ENCODE measurements around the gene RAVER2. TPM values are rescaled to one million over a fixed set of nuclear protein-coding genes. Genes with fewer than 3 reads are reported as not detected.

RAVER2 gene
- total RNA-seq, 2 donors from 2014 or later, result 6.9 to 8.8 TPM

DNA sequence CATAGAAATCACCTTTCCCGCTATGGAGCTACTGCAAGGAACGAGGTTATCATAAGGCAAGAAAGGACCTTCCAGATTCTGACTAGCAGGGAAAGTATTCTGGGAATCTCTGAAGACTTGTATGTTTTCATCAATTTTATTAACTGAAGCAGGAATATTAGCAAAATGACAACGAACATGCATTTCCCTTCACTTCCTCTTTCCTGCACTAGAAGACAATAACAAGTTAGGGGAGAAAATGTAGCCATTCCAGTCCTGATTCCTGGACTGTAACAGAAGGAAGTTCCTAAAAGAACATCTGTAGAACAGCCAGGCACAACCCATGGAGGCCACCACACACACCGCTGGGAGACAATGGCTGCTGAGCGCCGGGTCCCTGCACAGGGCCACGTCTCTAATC, 106.8 kb downstream of the RAVER2 start:
- Histone ChIP-seq H3K9me3 (no peaks in the 10 kb centered on the region), H3K4me1 (peaks cover 5% of the 10 kb centered on the region), H3K36me3 (replicated peaks in 1 of 2; ENCODE audit: insufficient read depth in 1 of 2, low read depth in 2 of 2) (peaks cover 4 to 31% of the 10 kb centered on the region in 2 donors), H3K27ac (no peak overlapping the region), H3K4me3 (no peak overlapping the region), H3K27me3 (no peaks in the 10 kb centered on the region)
- no peak for DNase-seq
- no peak for TF ChIP-seq POLR2A (IDR thresholded peaks at IDR 0.05)
- TF ChIP-seq, protein P1, sequence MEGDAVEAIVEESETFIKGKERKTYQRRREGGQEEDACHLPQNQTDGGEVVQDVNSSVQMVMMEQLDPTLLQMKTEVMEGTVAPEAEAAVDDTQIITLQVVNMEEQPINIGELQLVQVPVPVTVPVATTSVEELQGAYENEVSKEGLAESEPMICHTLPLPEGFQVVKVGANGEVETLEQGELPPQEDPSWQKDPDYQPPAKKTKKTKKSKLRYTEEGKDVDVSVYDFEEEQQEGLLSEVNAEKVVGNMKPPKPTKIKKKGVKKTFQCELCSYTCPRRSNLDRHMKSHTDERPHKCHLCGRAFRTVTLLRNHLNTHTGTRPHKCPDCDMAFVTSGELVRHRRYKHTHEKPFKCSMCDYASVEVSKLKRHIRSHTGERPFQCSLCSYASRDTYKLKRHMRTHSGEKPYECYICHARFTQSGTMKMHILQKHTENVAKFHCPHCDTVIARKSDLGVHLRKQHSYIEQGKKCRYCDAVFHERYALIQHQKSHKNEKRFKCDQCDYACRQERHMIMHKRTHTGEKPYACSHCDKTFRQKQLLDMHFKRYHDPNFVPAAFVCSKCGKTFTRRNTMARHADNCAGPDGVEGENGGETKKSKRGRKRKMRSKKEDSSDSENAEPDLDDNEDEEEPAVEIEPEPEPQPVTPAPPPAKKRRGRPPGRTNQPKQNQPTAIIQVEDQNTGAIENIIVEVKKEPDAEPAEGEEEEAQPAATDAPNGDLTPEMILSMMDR (IDR thresholded peaks at IDR 0.05), result no peak
- WGBS, 2 donors, result 85 to 86% methylated on average over 7 of the region's 7 CpGs
- intact Hi-C loops (cut with DNase I), result no loop called here
- no peak for ATAC-seq

DNA sequence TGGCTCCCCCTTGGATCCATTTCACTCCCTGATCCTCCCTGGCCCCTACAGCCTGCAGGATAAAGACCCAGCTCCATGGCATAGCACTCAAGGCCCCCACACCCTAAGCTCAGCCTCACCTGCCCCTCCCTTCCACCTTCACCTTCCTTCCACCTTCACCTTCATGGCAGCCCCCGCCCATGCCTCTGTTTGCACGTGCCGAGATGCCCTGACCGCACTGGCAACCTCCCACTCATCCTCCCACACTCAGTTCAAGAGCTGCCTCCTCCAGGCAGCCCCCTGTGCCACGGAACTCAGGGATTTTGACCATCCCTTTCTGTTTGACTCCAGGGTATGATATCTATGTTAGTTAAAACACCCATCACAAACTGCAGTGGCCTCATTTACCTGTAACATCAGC, 109.8 kb downstream of the RAVER2 start:
- Histone ChIP-seq H3K36me3 (replicated peaks in 1 of 2; ENCODE audit: insufficient read depth in 1 of 2, low read depth in 2 of 2) (peaks cover 8 to 37% of the 10 kb centered on the region in 2 donors), H3K4me1 (peaks cover 8% of the 10 kb centered on the region), H3K27me3 (no peaks in the 10 kb centered on the region), H3K9me3 (no peaks in the 10 kb centered on the region), H3K4me3 (no peak overlapping the region), H3K27ac (no peak overlapping the region)
- 91% methylated on average over 5 of the region's 5 CpGs for WGBS, 2 donors
- ATAC-seq (no peak), DNase-seq (no peak)
- intact Hi-C loops (cut with DNase I), result no loop called here
- TF ChIP-seq, protein P1 (IDR thresholded peaks at IDR 0.05), result no peak
- TF ChIP-seq POLR2A (IDR thresholded peaks at IDR 0.05), result no peak

DNA sequence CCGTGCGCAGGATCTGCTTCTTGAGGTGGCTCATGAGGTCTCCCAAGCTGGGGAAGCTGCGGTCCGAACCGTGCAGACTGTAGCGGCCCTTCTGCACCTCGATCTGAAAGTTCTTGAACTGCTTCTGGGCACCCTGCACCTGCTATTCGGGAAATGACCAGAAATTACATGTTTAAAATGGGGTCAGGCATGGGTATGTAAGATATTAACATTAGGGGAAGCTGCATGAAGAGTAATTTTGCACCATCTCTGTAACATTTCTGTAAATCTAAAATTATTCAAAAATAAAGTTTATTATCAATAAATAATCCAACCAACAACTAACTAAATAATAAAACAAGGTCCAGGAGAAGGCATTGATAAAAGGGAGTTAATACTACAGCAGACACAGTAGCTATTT, 110.7 kb downstream of the RAVER2 start:
- H3K4me3 ChIP-seq, result no peak overlapping the region

DNA sequence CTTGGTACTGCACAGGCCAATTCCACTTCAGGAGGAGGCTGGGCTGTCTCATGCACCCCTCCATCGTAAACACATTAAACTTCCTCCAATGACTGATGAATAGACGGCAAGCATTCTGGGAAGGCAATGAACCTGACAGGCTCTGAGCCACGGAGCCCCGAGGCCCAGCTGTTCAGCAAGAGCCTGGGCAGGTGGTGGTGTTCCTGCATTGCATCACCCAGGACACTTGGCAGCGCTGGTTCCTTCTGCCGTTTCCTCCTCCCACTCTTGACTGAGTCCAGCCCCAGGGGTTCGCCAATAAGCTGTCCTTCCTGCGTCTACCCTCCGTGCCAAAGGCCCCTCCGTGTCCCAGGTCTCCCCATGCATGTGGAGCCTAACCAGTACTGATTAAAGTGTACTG, 111.7 kb downstream of the RAVER2 start:
- H3K36me3 ChIP-seq (replicated peaks in 1 of 2; ENCODE audit: insufficient read depth in 1 of 2, low read depth in 2 of 2), result peaks cover 8 to 33% of the 10 kb centered on the region in 2 donors
- DNase-seq, result peak; percentile 62 to 79 (median 75)
- 28 to 41% methylated on average over 6 to 10 of the region's 10 CpGs for WGBS, 2 donors

More for the DNA sequence above, 110.7 kb downstream of the RAVER2 start:
- Histone ChIP-seq H3K36me3 (replicated peaks in 1 of 2; ENCODE audit: insufficient read depth in 1 of 2, low read depth in 2 of 2) (peaks cover 8 to 35% of the 10 kb centered on the region in 2 donors), H3K27ac (no peak overlapping the region), H3K4me1 (peaks cover 8% of the 10 kb centered on the region), H3K9me3 (no peaks in the 10 kb centered on the region), H3K27me3 (no peaks in the 10 kb centered on the region)
- no peak for TF ChIP-seq POLR2A (IDR thresholded peaks at IDR 0.05)
- WGBS, 2 donors, result 95 to 97% methylated on average over 8 of the region's 8 CpGs
- DNase-seq (no peak), ATAC-seq (no peak)
- intact Hi-C loops (cut with DNase I), result no loop called here

DNA sequence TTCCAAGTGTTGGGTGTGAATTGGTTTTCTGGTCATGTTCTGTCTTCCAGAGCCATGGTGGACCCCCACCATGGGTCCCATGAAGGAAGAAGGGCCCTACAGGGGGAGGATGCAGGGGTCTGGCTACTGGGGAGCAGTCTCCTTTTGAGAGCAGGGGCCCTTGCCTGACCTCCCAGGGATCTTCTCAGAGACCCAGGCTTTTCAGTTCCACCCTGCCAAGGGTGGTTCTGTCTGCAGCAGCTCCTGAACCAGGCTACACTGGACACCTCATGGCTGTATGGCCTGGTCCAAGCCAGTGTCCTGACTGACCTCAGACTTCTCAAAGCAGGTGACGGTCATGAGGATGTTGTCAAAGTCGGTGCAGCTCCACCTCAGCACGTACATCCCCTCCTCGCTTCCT, 112.5 kb downstream of the RAVER2 start:
- Histone ChIP-seq H3K27ac (no peak overlapping the region), H3K4me3 (no peak overlapping the region), H3K27me3 (no peaks in the 10 kb centered on the region), H3K9me3 (no peaks in the 10 kb centered on the region), H3K36me3 (replicated peaks in 1 of 2; ENCODE audit: insufficient read depth in 1 of 2, low read depth in 2 of 2) (peaks cover 8 to 33% of the 10 kb centered on the region in 2 donors), H3K4me1 (peaks cover 8% of the 10 kb centered on the region)
- no peak for TF ChIP-seq POLR2A (IDR thresholded peaks at IDR 0.05)
- TF ChIP-seq, protein P1 (IDR thresholded peaks at IDR 0.05), result no peak
- WGBS, 2 donors, result 91 to 100% methylated on average over 4 of the region's 4 CpGs
- intact Hi-C loops (cut with DNase I), result no loop called here
- DNase-seq (no peak), ATAC-seq (no peak)

More for the DNA sequence above, 111.7 kb downstream of the RAVER2 start:
- intact Hi-C loops (cut with DNase I), result no loop called here
- peaks cover 8% of the 10 kb centered on the region for H3K4me1 ChIP-seq
- no peaks in the 10 kb centered on the region for H3K27me3 ChIP-seq
- H3K27ac ChIP-seq, result peak overlapping the region in 1 of 4 donors; percentile 17
- H3K9me3 ChIP-seq, result no peaks in the 10 kb centered on the region
- TF ChIP-seq, protein P1 (IDR thresholded peaks at IDR 0.05), result peak in 4 of 7 experiments; percentile 26 to 35 (median 32)
- TF ChIP-seq POLR2A (IDR thresholded peaks at IDR 0.05), result no peak
- peak; percentile 79 for ATAC-seq
- H3K4me3 ChIP-seq, result no peak overlapping the region

Measured in body of pancreas (tissue), 4 donors.